ENCODE results near the gene TNRC6C.

DNA sequence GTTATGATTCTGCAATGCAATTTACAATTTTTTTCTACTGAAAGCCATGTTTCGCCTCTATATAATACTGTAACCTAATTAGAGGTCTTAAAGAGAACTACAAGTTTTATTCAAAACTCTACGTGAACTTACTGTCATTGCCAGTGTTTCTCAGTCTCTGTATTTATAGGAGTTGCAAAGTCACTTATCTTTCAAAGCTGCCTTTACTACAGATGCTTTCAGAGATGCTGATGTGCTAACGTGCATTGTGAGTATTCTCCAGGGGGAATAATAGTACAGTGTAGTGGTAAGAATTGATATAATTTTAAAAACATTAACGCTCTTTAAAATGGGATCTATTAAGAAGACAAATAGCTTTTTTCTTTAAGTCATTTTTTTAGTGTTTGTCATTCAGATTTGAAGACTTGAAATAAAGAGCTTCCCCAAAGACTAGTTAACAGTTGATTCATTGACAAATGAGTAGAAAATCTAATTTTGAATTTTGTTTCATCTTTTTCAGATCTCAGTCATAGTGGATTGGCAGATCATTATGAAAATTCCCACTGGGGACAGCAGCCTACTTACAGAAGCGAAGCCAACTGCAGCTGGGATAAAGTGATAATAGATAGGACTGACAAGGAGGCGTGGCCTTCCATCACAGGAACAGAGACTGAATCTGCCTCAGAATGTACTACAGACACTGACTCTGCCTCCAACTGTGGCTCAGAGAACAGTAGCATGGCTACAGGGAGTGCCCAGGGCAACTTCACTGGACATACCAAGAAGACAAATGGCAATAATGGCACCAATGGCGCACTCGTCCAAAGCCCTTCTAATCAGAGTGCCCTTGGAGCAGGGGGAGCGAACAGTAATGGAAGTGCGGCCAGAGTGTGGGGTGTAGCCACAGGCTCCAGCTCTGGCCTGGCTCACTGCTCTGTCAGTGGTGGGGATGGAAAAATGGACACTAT is 90.1 kb downstream of the TNRC6C start:
- TF ChIP-seq, protein P1, sequence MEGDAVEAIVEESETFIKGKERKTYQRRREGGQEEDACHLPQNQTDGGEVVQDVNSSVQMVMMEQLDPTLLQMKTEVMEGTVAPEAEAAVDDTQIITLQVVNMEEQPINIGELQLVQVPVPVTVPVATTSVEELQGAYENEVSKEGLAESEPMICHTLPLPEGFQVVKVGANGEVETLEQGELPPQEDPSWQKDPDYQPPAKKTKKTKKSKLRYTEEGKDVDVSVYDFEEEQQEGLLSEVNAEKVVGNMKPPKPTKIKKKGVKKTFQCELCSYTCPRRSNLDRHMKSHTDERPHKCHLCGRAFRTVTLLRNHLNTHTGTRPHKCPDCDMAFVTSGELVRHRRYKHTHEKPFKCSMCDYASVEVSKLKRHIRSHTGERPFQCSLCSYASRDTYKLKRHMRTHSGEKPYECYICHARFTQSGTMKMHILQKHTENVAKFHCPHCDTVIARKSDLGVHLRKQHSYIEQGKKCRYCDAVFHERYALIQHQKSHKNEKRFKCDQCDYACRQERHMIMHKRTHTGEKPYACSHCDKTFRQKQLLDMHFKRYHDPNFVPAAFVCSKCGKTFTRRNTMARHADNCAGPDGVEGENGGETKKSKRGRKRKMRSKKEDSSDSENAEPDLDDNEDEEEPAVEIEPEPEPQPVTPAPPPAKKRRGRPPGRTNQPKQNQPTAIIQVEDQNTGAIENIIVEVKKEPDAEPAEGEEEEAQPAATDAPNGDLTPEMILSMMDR (IDR thresholded peaks at IDR 0.05; ENCODE audit: insufficient read depth, low read length, poor library complexity, severe bottlenecking), result no peak
- no peak for TF ChIP-seq EZH2phosphoT487 (conservative IDR thresholded peaks at IDR 0.05; ENCODE audit: low read length)

Measured in SU-DHL-6 (cell line).